GM23338 (cell line): ENCODE results near the gene SPOCK2. TPM values are rescaled to one million over a fixed set of nuclear protein-coding genes. Genes with fewer than 3 reads are reported as not detected.

Experiments used
- ATAC-seq: fragments of 200-7000 bp; cut with Tn5 transposase; 3 replicates; pipeline ENCODE4 v1.9.1; 2020
- DNase-seq: peaks from one replicate; pipeline ENCODE4 v3.0.0-alpha.2; 2015; ENCODE audit warnings: low spot score
- H2AFZ ChIP-seq: fragments of 200-600 bp; sonication (generic); 2 replicates; pipeline ENCODE4 v1.8.0; 2016; ENCODE audit warnings: antibody characterized with exemption, mild to moderate bottlenecking, moderate library complexity
- H3F3A ChIP-seq: fragments of 200-600 bp; sonication (generic); replicated peaks from 2 replicates; pipeline ENCODE4 v1.8.0; 2017; ENCODE audit warnings: antibody characterized with exemption, mixed run types, low read depth
- H3K27ac ChIP-seq: fragments of 200-600 bp; sonication (generic); 2 replicates; pipeline ENCODE4 v1.6.1; 2016; ENCODE audit warnings: low read depth
- H3K27me3 ChIP-seq: fragments of 200-600 bp; sonication (generic); 2 replicates; pipeline ENCODE4 v1.8.0; 2016; ENCODE audit warnings: mild to moderate bottlenecking, mixed run types, moderate library complexity; ENCODE audit not compliant: insufficient read depth
- H3K36me3 ChIP-seq: fragments of 200-600 bp; sonication (generic); 2 replicates; pipeline ENCODE4 v1.8.0; 2016; ENCODE audit warnings: mild to moderate bottlenecking; ENCODE audit not compliant: insufficient read depth
- H3K4me1 ChIP-seq: fragments of 200-600 bp; sonication (generic); 2 replicates; pipeline ENCODE4 v1.8.0; 2016; ENCODE audit warnings: mild to moderate bottlenecking, moderate library complexity; ENCODE audit not compliant: insufficient read depth
- H3K4me2 ChIP-seq: fragments of 200-600 bp; sonication (generic); 2 replicates; pipeline ENCODE4 v1.7.1; 2017; ENCODE audit warnings: mixed run types
- H3K4me3 ChIP-seq: fragments of 200-600 bp; sonication (generic); 2 replicates; pipeline ENCODE4 v1.6.1; 2016; ENCODE audit warnings: mixed run types
- H3K79me2 ChIP-seq: fragments of 200-600 bp; sonication (generic); replicated peaks from 2 replicates; pipeline ENCODE4 v1.8.0; 2017; ENCODE audit warnings: mild to moderate bottlenecking; ENCODE audit not compliant: insufficient read depth
- H3K9me2 ChIP-seq: fragments of 200-600 bp; sonication (generic); 2 replicates; pipeline ENCODE4 v1.8.0; 2017; ENCODE audit not compliant: insufficient read depth
- H4K20me1 ChIP-seq: fragments of 200-600 bp; sonication (generic); replicated peaks from 2 replicates; pipeline ENCODE4 v1.8.0; 2017; ENCODE audit warnings: mild to moderate bottlenecking; ENCODE audit not compliant: insufficient read depth
- H3K27ac Mint-ChIP-seq: 2 replicates; pipeline ENCODE4 v1.8.0; 2020; ENCODE audit warnings: inconsistent platforms, mild to moderate bottlenecking, moderate library complexity, mixed read lengths
- H3K27me3 Mint-ChIP-seq: 3 replicates; pipeline ENCODE4 v1.8.0; 2022; ENCODE audit warnings: low read depth, mild to moderate bottlenecking, moderate library complexity, mixed read lengths, inconsistent platforms; ENCODE audit not compliant: insufficient read depth, poor library complexity
- H3K36me3 Mint-ChIP-seq: 3 replicates; pipeline ENCODE4 v1.8.0; 2021; ENCODE audit warnings: low read depth, mild to moderate bottlenecking, inconsistent platforms, moderate library complexity, mixed read lengths
- H3K4me1 Mint-ChIP-seq: 3 replicates; pipeline ENCODE4 v1.8.0; 2020; ENCODE audit warnings: mild to moderate bottlenecking, inconsistent platforms, mixed read lengths
- H3K4me3 Mint-ChIP-seq: 3 replicates; pipeline ENCODE4 v1.8.0; 2021; ENCODE audit warnings: moderate library complexity, mild to moderate bottlenecking, inconsistent platforms, mixed read lengths
- H3K9me3 Mint-ChIP-seq: 3 replicates; pipeline ENCODE4 v1.8.0; 2020; ENCODE audit warnings: moderate library complexity, mild to moderate bottlenecking, inconsistent platforms, mixed read lengths
- CREB1 ChIP-seq: fragments of 250-450 bp; sonication (Bioruptor Pico); IDR thresholded peaks from 2 replicates; pipeline ENCODE4 v1.5.0; 2020; ENCODE audit warnings: low read depth, mild to moderate bottlenecking, moderate library complexity
- CTCF ChIP-seq, 2 experiments: fragments of 200-600 bp in 1 of 2; sonication (generic) in 1 of 2; conservative IDR thresholded peaks; 2 replicates each; pipeline versions ENCODE4 v1.5.1 to v1.6.1; 2016 to 2017; ENCODE audit warnings: antibody characterized with exemption in 2 of 2, low read depth in 2 of 2, mild to moderate bottlenecking in 2 of 2, moderate library complexity in 1 of 2
- EZH2 ChIP-seq: fragments of 200-600 bp; sonication (generic); IDR thresholded peaks from one replicate; pipeline ENCODE4 v1.8.0; 2017; ENCODE audit warnings: antibody characterized with exemption, mild to moderate bottlenecking, low read depth; ENCODE audit not compliant: unreplicated experiment
- JUNB ChIP-seq: IDR thresholded peaks from one replicate; pipeline ENCODE4 v1.6.1; 2016; ENCODE audit warnings: antibody characterized with exemption; ENCODE audit not compliant: unreplicated experiment
- ZNF114 ChIP-seq: fragments of 250-450 bp; sonication (Bioruptor Pico); IDR thresholded peaks from 2 replicates; pipeline ENCODE4 v1.5.0; 2020; ENCODE audit warnings: mild to moderate bottlenecking, moderate library complexity
- ZNF462 ChIP-seq: fragments of 250-450 bp; sonication (Bioruptor Pico); IDR thresholded peaks from 2 replicates; pipeline ENCODE4 v1.5.0; 2020; ENCODE audit warnings: mild to moderate bottlenecking, moderate library complexity
- polyA plus RNA-seq: library from polyadenylated mRNA; unstranded; fragments of >200 nt; fragmentation: Nextera tagmentation; extraction: Ambion mirVana; gene quantifications from 2 replicates; pipeline ENCODE4 v1.2.1, GENCODE V29; 2016
- total RNA-seq: library from RNA; depleted of rRNA; stranded (reverse); fragments of >200 nt; shearing (Covaris generic); gene quantifications from 2 replicates; pipeline ENCODE4 v1.2.3, GENCODE V29; 2014

The SPOCK2 gene
- total and polyA plus RNA-seq, 2 experiments from 2014 or later: 1.3 to 3.6 TPM

GRCh38 chr10:72086466-72087391 is 1.6 kb downstream of the SPOCK2 start:
- H3K4me3 Mint-ChIP-seq: peak overlapping the region; percentile 71
- TF ChIP-seq ZNF462 (CRISPR knock-in tag): no peak
- TF ChIP-seq ZNF114: no peak
- TF ChIP-seq JUNB: no peak
- peak; percentile 60 for TF ChIP-seq EZH2
- no peak for TF ChIP-seq CREB1
- peak in 1 of 2 experiments; percentile 55; a peak in 2 of 4 replicates for TF ChIP-seq CTCF (conservative IDR thresholded peaks at IDR 0.05; ENCODE audit: low read depth in 2 of 2)
- DNase-seq (peak; percentile 75), ATAC-seq (peak; percentile 59)
- Histone ChIP-seq H4K20me1 (no peaks in the 10 kb centered on the region), H3K27ac (no peak overlapping the region), H3K27me3 (peaks cover 61% of the 10 kb centered on the region), H3K4me2 (peak overlapping the region; percentile 88), H2AFZ (peak overlapping the region; percentile 94), H3K9me2 (no peaks in the 10 kb centered on the region), H3F3A (peaks cover 6% of the 10 kb centered on the region; the same call in 1 of the 2 replicates), H3K79me2 (no peaks in the 10 kb centered on the region), H3K4me1 (peaks cover 21% of the 10 kb centered on the region), H3K4me3 (peak overlapping the region; percentile 73), H3K36me3 (no peaks in the 10 kb centered on the region)
- H3K9me3 Mint-ChIP-seq: no peaks in the 10 kb centered on the region
- H3K27me3 Mint-ChIP-seq: peaks cover 53% of the 10 kb centered on the region
- H3K27ac Mint-ChIP-seq: no peak overlapping the region
- peaks cover 30% of the 10 kb centered on the region for H3K4me1 Mint-ChIP-seq
- no peaks in the 10 kb centered on the region for H3K36me3 Mint-ChIP-seq
